HL-60/S4 treated with phorbol 12-myristate 13-acetate at 8.2 ng/mL for 4 days and 3 days (cell line): ENCODE data around the gene WNT3A.

Experiments used
- in situ Hi-C: fragments of 300-500 bp; cut with MboI; formaldehyde crosslinking; loops from 2 replicates; pipeline ENCODE4 v1.15.0; 2022; ENCODE audit warnings: low sequenced_read_pairs

WNT3A gene

GRCh38 chr1:228110556-228110955 lies 103.8 kb downstream of the WNT3A start:
- in situ Hi-C loops: no loop called here
